A673 (cell line): Measurements from ENCODE around the gene ECM2.

ENCODE experiments used
- EZH2 ChIP-seq: fragments of 200-600 bp; sonication (generic); IDR thresholded peaks from 2 replicates; pipeline ENCODE4 v1.6.1; 2017; ENCODE audit warnings: borderline replicate concordance, low read depth, mild to moderate bottlenecking, mixed read lengths, antibody characterized with exemption, low read length; ENCODE audit not compliant: poor library complexity, severe bottlenecking
- TF ChIP-seq, protein P1 (sequence below): fragments of 300-800, 200-600 bp; sonication (generic); conservative IDR thresholded peaks from 2 replicates; pipeline ENCODE4 v1.5.1; 2017; ENCODE audit warnings: low read depth, mild to moderate bottlenecking, antibody characterized with exemption, low read length, moderate library complexity, mixed read lengths

DNA sequence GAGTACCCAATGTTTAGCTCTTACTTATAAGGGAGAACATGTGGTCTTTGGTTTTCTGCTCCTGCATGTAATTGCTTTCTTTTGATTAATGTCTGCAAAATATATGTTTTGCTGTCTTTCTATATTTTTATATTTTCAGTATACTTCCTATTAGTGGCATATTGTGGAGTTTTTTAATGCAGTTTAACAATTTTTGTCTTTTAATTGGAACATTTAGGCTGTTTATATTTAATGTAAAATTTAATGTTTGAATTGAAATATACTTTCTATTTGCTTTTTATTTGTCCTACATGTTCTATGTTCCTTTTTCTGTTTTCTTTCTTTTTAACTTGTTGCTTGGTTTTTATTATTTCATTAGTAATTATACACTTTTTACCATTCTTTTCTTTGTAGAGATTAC, 4.9 kb downstream of the ECM2 start:
- TF ChIP-seq EZH2 = no peak
- TF ChIP-seq, protein P1, sequence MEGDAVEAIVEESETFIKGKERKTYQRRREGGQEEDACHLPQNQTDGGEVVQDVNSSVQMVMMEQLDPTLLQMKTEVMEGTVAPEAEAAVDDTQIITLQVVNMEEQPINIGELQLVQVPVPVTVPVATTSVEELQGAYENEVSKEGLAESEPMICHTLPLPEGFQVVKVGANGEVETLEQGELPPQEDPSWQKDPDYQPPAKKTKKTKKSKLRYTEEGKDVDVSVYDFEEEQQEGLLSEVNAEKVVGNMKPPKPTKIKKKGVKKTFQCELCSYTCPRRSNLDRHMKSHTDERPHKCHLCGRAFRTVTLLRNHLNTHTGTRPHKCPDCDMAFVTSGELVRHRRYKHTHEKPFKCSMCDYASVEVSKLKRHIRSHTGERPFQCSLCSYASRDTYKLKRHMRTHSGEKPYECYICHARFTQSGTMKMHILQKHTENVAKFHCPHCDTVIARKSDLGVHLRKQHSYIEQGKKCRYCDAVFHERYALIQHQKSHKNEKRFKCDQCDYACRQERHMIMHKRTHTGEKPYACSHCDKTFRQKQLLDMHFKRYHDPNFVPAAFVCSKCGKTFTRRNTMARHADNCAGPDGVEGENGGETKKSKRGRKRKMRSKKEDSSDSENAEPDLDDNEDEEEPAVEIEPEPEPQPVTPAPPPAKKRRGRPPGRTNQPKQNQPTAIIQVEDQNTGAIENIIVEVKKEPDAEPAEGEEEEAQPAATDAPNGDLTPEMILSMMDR = no peak
